Measurements from ENCODE around the gene KRTAP12-4.

Gene KRTAP12-4

GRCh38 chr21:44684077-44684476, 29.6 kb upstream of the KRTAP12-4 start (continued):
- TF ChIP-seq ARNTL (CRISPR knock-in tag; IDR thresholded peaks at IDR 0.05; ENCODE audit: borderline replicate concordance, low read depth) (no peak), TOX (CRISPR knock-in tag; IDR thresholded peaks at IDR 0.05; ENCODE audit: borderline replicate concordance) (no peak), OSR1 (CRISPR knock-in tag; IDR thresholded peaks at IDR 0.05) (no peak), CSDC2 (CRISPR knock-in tag; IDR thresholded peaks at IDR 0.05) (no peak)

DNA sequence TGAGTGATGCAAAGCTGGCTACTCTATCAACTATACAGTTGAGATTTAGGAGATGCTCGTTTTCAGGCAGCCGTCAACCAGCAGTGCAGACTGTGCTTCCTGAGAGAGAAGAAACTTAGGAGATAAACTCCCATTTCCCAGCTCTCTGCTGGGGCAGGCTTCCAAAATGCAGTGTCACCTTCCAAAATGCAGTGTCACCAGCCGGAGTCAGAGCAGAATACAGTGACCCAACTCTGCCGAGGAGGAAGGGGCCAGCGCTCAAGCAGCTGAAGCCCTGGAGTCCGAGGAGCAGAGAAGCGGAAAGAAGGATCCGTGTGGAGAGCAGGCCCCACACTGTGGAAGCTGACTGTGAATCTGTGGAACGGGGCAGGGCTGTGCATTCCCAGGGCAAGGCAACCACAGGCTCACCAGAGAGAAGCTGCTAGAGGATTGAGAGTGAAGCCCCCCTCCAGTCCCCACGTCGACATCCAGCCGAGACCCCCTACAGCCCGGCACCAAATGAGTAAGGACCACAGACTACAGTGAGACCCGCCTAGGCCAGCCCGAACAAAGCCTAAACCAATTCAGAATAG, 28.2 kb upstream of the KRTAP12-4 start:
- no peak for TF ChIP-seq PATZ1 (CRISPR knock-in tag; IDR thresholded peaks at IDR 0.05; ENCODE audit: borderline replicate concordance)
- no peak for ATAC-seq

GRCh38 chr21:44681861-44682579, 27.6 kb upstream of the KRTAP12-4 start, which contains the start of gene KRTAP12-1:
KRTAP12-1 (minus strand) TSS chr21:44682163; CDS start chr21:44682123, 40 bp downstream.
- ATAC-seq, result no peak
- TF ChIP-seq, protein P1, sequence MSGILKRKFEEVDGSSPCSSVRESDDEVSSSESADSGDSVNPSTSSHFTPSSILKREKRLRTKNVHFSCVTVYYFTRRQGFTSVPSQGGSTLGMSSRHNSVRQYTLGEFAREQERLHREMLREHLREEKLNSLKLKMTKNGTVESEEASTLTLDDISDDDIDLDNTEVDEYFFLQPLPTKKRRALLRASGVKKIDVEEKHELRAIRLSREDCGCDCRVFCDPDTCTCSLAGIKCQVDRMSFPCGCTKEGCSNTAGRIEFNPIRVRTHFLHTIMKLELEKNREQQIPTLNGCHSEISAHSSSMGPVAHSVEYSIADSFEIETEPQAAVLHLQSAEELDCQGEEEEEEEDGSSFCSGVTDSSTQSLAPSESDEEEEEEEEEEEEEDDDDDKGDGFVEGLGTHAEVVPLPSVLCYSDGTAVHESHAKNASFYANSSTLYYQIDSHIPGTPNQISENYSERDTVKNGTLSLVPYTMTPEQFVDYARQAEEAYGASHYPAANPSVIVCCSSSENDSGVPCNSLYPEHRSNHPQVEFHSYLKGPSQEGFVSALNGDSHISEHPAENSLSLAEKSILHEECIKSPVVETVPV (CRISPR knock-in tag; IDR thresholded peaks at IDR 0.05), result no peak
- TF ChIP-seq TOX (CRISPR knock-in tag; IDR thresholded peaks at IDR 0.05; ENCODE audit: borderline replicate concordance), result no peak
- no peak for TF ChIP-seq ZFP30 (CRISPR knock-in tag; IDR thresholded peaks at IDR 0.05)
- TF ChIP-seq SNAI2 (CRISPR knock-in tag; IDR thresholded peaks at IDR 0.05), result no peak
- TF ChIP-seq ARNTL (CRISPR knock-in tag; IDR thresholded peaks at IDR 0.05; ENCODE audit: borderline replicate concordance, low read depth), result no peak
- TF ChIP-seq PATZ1 (CRISPR knock-in tag; IDR thresholded peaks at IDR 0.05; ENCODE audit: borderline replicate concordance), result no peak
- no peak for TF ChIP-seq OSR1 (CRISPR knock-in tag; IDR thresholded peaks at IDR 0.05)
- no peak for TF ChIP-seq GLIS3 (CRISPR knock-in tag; IDR thresholded peaks at IDR 0.05)
- TF ChIP-seq BACH2 (CRISPR knock-in tag; IDR thresholded peaks at IDR 0.05; ENCODE audit: borderline replicate concordance), result no peak
- no peak for TF ChIP-seq ZNF70 (CRISPR knock-in tag; IDR thresholded peaks at IDR 0.05)
- TF ChIP-seq, protein P2, sequence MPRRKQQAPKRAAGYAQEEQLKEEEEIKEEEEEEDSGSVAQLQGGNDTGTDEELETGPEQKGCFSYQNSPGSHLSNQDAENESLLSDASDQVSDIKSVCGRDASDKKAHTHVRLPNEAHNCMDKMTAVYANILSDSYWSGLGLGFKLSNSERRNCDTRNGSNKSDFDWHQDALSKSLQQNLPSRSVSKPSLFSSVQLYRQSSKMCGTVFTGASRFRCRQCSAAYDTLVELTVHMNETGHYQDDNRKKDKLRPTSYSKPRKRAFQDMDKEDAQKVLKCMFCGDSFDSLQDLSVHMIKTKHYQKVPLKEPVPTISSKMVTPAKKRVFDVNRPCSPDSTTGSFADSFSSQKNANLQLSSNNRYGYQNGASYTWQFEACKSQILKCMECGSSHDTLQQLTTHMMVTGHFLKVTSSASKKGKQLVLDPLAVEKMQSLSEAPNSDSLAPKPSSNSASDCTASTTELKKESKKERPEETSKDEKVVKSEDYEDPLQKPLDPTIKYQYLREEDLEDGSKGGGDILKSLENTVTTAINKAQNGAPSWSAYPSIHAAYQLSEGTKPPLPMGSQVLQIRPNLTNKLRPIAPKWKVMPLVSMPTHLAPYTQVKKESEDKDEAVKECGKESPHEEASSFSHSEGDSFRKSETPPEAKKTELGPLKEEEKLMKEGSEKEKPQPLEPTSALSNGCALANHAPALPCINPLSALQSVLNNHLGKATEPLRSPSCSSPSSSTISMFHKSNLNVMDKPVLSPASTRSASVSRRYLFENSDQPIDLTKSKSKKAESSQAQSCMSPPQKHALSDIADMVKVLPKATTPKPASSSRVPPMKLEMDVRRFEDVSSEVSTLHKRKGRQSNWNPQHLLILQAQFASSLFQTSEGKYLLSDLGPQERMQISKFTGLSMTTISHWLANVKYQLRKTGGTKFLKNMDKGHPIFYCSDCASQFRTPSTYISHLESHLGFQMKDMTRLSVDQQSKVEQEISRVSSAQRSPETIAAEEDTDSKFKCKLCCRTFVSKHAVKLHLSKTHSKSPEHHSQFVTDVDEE (CRISPR knock-in tag; IDR thresholded peaks at IDR 0.05), result no peak
- no peak for TF ChIP-seq TCF4 (CRISPR knock-in tag; IDR thresholded peaks at IDR 0.05; ENCODE audit: borderline replicate concordance)
- no peak for TF ChIP-seq PPARA (CRISPR knock-in tag; IDR thresholded peaks at IDR 0.05; ENCODE audit: borderline replicate concordance)
- TF ChIP-seq RARB (CRISPR knock-in tag; IDR thresholded peaks at IDR 0.05), result no peak
- no peak for TF ChIP-seq ZFP3 (CRISPR knock-in tag; IDR thresholded peaks at IDR 0.05)
- TF ChIP-seq, protein P3, sequence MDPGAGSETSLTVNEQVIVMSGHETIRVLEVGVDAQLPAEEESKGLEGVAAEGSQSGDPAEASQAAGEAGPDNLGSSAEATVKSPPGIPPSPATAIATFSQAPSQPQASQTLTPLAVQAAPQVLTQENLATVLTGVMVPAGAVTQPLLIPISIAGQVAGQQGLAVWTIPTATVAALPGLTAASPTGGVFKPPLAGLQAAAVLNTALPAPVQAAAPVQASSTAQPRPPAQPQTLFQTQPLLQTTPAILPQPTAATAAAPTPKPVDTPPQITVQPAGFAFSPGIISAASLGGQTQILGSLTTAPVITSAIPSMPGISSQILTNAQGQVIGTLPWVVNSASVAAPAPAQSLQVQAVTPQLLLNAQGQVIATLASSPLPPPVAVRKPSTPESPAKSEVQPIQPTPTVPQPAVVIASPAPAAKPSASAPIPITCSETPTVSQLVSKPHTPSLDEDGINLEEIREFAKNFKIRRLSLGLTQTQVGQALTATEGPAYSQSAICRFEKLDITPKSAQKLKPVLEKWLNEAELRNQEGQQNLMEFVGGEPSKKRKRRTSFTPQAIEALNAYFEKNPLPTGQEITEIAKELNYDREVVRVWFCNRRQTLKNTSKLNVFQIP (CRISPR knock-in tag; IDR thresholded peaks at IDR 0.05; ENCODE audit: borderline replicate concordance, low read depth), result no peak
